Activated T-helper 17 cell treated with anti-CD3 and anti-CD28 coated beads, Interleukin-2, amount 50 U/mL, for 72 hours (primary cell): Measurements from ENCODE around the gene KLK1. TPM values are rescaled to one million over a fixed set of nuclear protein-coding genes. Genes with fewer than 3 reads are reported as not detected.
"Not testable (repeated sequence)": the region's sequence is repeated elsewhere in the genome, so short reads cannot be mapped to it uniquely, and the experiment has no call there.

ENCODE experiments used
- ATAC-seq: fragments of 150-1000 bp; cut with Tn5 transposase; replicated peaks from 2 replicates; pipeline ENCODE4 v1.10.0; 2021; ENCODE audit warnings: mild to moderate bottlenecking, moderate library complexity
- H3K27ac Mint-ChIP-seq: one replicate; pipeline ENCODE4 v1.8.0; 2022; ENCODE audit warnings: mixed read lengths
- H3K27me3 Mint-ChIP-seq: one replicate; pipeline ENCODE4 v1.8.0; 2022; ENCODE audit warnings: mixed read lengths
- H3K36me3 Mint-ChIP-seq: one replicate; pipeline ENCODE4 v1.8.0; 2022; ENCODE audit warnings: low read depth, mild to moderate bottlenecking, mixed read lengths
- H3K4me1 Mint-ChIP-seq: one replicate; pipeline ENCODE4 v1.8.0; 2022; ENCODE audit warnings: mixed read lengths
- H3K4me3 Mint-ChIP-seq: one replicate; pipeline ENCODE4 v1.8.0; 2022; ENCODE audit warnings: mild to moderate bottlenecking, mixed read lengths
- H3K9me3 Mint-ChIP-seq: one replicate; pipeline ENCODE4 v1.8.0; 2022; ENCODE audit warnings: mixed read lengths
- total RNA-seq, 2 donors: library from RNA; stranded (reverse); gene quantifications; one replicate each; pipeline ENCODE4 v1.2.3, GENCODE V29; 2022

Gene KLK1
- total RNA-seq, 2 donors from 2014 or later, result 0.39 to 2.0 TPM

DNA sequence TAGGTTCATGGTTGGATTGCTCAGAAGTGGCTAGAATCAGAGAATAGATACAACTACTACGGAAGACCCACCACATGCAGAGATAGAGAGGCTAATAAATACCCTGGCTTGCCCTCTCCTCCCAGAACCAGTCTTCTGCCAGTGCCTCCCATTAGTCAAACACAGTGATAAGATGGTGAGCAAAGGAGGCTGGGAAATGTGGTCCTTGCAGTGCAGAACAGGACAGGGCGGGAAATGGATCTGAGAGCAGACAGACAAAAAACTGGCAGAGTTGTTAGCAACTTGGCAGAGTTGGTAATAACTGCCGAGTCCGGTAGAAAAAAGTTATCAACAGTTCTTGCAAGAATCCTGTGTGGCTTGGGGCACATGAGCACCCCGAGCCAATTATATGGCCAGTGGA lies 8.7 kb downstream of the KLK1 start:
- peaks cover 41% of the 10 kb centered on the region for H3K27me3 Mint-ChIP-seq
- no peak overlapping the region for H3K27ac Mint-ChIP-seq
- H3K36me3 Mint-ChIP-seq, result no peaks in the 10 kb centered on the region
- no peak for ATAC-seq
- H3K9me3 Mint-ChIP-seq, result no peaks in the 10 kb centered on the region
- peaks cover 26% of the 10 kb centered on the region for H3K4me1 Mint-ChIP-seq
- no peak overlapping the region for H3K4me3 Mint-ChIP-seq

DNA sequence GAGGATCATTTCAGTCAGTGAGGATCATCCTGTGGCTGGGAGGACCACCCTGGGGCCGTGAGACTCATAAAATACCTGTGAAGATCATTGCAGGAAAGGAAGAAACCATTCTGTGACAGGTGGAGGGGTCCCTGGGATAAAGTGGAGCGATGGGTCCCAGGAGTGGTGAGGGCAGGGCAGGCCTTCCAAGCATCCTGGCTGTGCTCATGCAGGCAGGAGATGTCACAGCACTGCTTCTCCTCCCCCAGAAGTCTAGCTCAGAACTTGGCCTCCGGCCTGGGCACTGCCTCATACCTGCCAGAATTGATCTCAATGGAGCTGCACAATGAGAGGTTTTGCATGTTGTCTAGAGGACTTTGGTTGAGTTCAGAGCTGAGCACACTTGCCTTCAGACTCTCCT lies 11.1 kb downstream of the KLK1 start:
- Mint-ChIP-seq H3K9me3 (no peaks in the 10 kb centered on the region), H3K36me3 (no peaks in the 10 kb centered on the region), H3K27ac (no peak overlapping the region), H3K27me3 (peaks cover 27% of the 10 kb centered on the region), H3K4me1 (peaks cover 18% of the 10 kb centered on the region), H3K4me3 (no peak overlapping the region)
- ATAC-seq, result no peak

DNA sequence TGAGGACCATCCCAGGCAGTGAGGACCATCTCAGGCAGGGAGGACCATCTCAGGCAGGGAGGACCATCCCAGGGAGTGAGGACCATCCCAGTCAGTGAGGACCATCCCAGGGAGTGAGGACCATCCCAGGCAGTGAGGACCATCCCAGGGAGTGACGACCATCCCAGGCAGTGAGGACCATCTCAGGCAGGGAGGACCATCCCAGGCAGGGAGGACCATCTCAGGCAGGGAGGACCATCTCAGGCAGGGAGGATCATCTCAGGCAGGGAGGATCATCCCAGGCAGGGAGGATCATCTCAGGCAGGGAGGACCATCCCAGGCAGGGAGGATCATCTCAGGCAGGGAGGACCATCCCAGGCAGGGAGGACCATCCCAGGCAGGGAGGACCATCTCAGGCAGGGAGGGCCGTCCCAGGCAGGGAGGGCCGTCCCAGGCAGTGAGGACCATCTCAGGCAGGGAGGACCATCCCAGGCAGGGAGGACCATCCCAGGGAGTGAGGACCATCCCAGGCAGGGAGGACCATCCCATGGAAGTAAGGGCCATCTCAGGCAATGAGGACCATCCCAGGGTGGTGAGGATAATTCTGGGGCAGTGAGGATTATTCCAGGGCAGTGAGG lies 11.9 kb downstream of the KLK1 start:
- not testable (repeated sequence) for H3K4me3 Mint-ChIP-seq, ATAC-seq, H3K9me3 Mint-ChIP-seq, H3K36me3 Mint-ChIP-seq, H3K27ac Mint-ChIP-seq
- peaks cover 27% of the 10 kb centered on the region for H3K27me3 Mint-ChIP-seq
- H3K4me1 Mint-ChIP-seq, result peaks cover 11% of the 10 kb centered on the region

DNA sequence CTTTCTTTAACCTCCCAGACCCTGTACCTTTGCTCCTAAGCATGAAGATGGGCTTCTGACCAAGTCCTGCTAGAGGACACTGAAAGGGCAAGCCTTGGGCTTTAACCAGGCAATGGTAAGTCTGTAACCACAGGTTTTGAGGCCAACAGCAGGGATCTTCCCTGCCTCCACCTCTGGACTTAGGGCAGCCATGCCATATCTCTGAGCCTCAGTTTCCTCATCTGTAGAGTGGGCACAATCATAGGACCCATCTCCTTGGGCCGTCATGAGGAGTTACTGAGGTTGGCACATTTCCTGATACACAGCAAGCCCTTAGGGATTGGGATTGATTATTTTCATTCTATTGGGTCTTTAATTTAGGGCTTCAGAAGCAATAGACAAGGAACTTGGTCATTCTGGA lies 14.7 kb downstream of the KLK1 start:
- no peaks in the 10 kb centered on the region for H3K9me3 Mint-ChIP-seq
- ATAC-seq, result no peak

DNA sequence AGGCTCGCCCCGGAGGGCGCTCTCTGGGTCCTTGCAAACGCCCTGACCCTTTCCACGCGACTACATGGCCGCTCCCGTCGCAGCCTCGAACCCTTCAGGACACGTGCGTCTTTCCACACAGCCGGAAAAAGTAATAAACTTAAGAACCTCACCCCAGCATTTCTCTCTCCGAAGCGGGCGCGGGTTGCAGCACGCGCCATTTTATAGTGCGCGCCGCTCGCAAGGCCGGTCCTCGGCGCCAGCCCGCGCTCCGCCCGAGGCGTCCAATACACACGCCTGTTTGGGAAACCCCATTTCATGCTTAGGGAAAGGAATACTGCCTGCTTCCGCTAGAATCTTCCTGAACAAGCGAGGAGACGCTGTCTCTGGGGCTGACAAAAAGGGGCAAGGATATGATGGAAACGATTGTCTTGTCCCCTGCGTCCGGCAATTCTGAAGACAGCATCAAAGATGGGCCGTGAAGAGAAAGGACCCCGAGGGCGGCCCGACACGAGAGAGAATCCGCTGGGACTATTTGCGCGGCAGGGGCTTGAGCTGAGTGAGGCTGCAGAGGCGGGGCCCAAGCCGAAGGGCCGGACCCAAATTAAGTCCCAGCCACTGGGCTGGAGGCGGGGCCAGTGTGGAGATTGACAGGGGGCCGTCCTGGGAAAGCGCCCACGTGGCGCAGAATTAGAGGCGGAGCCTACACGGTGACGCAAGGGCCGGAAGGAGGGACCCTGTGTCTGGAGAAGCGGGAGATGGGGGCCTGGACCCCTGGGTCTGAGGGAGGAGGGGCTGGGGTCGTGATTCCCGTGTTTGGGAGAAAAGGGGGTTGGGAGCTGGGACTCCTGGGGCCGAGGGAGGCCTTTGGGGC lies 18.9 kb downstream of the KLK1 start:
- H3K36me3 Mint-ChIP-seq, result peaks cover 54% of the 10 kb centered on the region

More for the DNA sequence above, 14.7 kb downstream of the KLK1 start:
- Mint-ChIP-seq H3K27me3 (peaks cover 9% of the 10 kb centered on the region), H3K4me3 (no peak overlapping the region), H3K36me3 (peaks cover 12% of the 10 kb centered on the region), H3K27ac (no peak overlapping the region), H3K4me1 (peaks cover 12% of the 10 kb centered on the region)

DNA sequence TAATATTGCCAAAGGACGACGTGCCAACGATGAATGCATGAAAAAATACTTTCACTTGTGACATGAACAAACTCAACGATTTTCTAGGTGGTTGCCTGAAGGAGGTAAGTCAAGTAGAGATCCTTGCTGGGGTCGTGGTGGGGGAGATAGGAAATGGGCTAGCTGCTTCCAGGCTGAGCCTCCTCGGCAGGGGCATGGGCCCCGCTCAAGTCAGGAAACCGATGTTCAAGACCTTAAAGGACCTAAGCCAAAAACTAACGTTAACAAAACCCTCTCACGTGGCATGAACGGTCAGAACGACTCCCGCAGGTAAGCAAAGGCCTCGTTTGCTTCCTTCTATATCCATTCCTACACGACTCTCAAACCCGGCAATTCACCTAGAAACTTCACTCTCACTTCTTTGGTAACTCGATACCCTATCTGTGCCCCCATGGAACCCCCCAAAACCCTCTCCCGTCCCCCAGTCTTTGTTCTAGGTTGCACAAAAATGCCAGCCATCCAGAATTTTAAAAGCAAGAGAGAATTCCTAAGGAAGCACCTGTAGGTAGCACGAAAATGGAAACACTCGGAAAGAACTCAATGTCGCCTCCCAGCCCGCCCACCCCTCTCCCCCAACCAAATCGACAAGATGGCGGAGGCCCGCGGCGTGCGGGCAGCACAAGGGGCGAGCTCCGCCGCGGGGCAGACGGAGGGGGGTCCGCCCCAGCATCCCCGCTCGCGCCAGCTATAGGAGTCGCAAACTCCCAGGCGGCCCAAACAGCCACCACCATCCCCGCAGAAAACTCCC lies 19.8 kb downstream of the KLK1 start:
- peak; percentile 8 for ATAC-seq
- H3K27ac Mint-ChIP-seq, result peak overlapping the region; percentile 99
- no peaks in the 10 kb centered on the region for H3K27me3 Mint-ChIP-seq
- no peaks in the 10 kb centered on the region for H3K9me3 Mint-ChIP-seq
- peak overlapping the region; percentile 97 for H3K4me3 Mint-ChIP-seq
- H3K4me1 Mint-ChIP-seq, result peaks cover 7% of the 10 kb centered on the region
- peaks cover 61% of the 10 kb centered on the region for H3K36me3 Mint-ChIP-seq

More for the DNA sequence above, 18.9 kb downstream of the KLK1 start:
- Mint-ChIP-seq H3K4me1 (peaks cover 7% of the 10 kb centered on the region), H3K27me3 (no peaks in the 10 kb centered on the region), H3K4me3 (peak overlapping the region; percentile 97), H3K27ac (peak overlapping the region; percentile 99), H3K9me3 (no peaks in the 10 kb centered on the region)
- ATAC-seq, result peak; percentile 99

DNA sequence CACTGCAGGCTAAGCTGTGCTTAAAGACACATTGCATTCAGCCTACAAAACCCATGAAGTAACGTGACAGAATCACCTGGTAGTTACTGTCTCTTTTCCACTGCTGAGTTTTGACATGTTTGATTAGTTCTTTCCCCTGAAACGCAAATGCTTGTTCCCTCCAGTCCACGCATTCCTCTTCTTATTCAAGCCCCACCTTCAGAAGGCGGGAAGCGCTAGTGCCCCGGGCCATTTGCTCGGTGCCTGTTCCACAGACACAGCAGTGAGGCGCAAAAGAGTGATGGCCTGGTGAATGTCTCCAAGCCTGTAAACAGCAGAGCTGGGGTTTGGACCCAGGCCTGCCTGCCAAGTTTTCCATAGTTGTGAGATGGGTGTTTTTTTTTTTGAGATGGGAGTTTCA lies 22.5 kb downstream of the KLK1 start:
- Mint-ChIP-seq H3K4me3 (no peak overlapping the region), H3K27me3 (no peaks in the 10 kb centered on the region), H3K36me3 (peaks cover 79% of the 10 kb centered on the region), H3K27ac (no peak overlapping the region), H3K9me3 (no peaks in the 10 kb centered on the region), H3K4me1 (peaks cover 4% of the 10 kb centered on the region)
- no peak for ATAC-seq

DNA sequence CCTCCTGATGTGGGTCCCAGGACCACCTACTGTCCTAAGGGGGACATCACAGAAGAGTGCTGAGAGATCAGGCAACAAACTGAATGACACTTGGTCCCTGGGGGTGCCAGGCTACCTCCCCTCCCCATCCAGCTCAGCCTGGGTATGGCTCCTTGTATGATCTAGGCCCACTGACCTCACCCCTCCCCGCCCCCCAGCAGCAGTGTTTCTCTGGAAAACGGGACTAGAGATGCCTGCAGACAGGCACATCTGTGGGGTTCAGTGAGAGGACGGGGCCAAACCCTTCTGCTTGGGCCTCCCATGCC lies 24.1 kb downstream of the KLK1 start:
- Mint-ChIP-seq H3K27ac (no peak overlapping the region), H3K27me3 (no peaks in the 10 kb centered on the region), H3K4me3 (no peak overlapping the region), H3K36me3 (peaks cover 74% of the 10 kb centered on the region), H3K4me1 (no peaks in the 10 kb centered on the region), H3K9me3 (no peaks in the 10 kb centered on the region)
- no peak for ATAC-seq

DNA sequence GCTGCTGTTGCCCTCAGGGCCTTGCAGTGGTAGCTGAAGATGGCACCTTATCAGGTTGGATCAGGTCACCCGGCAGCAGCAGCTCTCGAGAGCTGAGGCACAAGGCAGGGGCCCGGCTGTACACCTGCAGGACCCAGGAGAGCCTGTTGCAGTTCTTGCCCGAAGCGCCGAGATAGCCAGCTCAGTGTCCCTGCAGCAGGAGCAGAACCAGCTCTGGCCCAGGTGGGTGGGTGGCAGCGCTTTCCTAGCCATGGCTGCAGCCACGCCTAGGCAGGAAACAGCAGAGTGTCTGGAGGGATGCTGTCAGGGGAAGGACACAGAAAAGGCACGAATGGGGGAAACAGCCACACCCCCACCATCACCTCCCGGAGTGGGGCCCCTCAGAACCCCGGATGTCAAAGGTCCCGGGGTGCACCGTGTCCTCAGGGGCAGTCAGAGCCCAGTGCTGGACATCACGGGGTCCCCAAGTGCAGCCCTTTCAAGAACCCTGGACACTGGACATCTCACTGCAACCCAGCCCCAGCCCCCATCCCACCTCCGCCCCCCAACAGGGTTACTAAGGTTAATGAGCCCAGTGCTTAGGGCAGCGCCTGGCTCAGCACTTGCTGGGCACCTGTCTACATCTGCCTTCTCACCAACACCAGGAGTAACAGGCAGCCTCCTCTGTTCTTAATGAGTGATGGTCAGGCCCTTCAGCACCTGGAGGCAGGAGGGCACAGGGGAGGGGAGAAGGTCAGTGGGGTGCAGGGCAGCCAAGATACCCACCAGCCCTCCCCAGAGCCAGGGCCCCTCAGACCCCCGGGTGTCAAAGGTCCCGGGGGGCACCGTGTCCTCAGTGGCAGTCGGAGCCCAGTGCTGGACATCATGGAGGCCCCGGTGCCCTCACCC lies 24.7 kb downstream of the KLK1 start:
- Mint-ChIP-seq H3K9me3 (no peaks in the 10 kb centered on the region), H3K27me3 (no peaks in the 10 kb centered on the region), H3K4me1 (no peaks in the 10 kb centered on the region), H3K4me3 (no peak overlapping the region), H3K27ac (no peak overlapping the region), H3K36me3 (peaks cover 68% of the 10 kb centered on the region)
- no peak for ATAC-seq

DNA sequence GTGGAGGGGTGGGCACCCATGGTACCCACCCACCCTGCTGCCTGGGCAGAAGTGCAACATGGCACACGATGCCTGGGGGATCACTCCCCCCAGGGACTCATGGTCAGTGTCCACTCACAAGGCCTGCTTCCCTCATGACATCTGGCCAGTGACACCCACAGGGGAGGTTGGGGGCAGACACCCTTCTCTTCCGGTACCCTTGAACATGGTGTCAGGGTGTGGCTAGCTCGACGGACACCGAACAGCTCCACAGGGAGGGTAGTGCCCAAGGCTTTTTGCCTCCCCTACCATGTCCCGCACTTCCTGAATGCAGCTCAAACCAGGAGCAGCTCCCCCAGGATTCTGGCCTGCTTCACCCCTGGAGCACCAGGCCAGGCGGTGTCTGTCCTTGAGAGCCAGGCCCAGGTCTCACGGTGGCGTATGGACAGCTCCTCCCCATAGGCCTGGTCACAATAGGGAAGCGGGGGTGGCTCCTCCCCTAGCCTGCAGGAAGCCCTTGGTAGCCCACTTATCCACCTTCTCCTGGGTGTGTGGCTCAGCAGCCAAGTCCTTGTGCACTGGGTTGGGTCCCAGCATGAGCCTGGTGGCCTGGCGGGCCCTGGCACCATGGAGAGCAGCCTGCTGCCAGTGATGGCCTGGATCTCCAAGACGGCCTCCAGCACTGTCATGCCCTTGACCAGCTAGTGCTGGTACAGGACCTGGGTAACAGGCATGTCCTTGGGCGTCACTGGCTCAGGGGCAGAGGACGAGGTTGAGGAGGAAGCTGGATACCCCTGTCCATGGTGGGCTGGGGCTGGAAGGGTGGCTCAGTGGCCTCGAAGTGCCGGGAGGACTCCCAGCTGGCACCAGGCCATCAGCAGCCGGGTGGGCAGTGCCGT lies 25.6 kb downstream of the KLK1 start:
- no peak overlapping the region for H3K4me3 Mint-ChIP-seq
- H3K9me3 Mint-ChIP-seq, result no peaks in the 10 kb centered on the region
- H3K4me1 Mint-ChIP-seq, result no peaks in the 10 kb centered on the region
- peaks cover 59% of the 10 kb centered on the region for H3K36me3 Mint-ChIP-seq
- no peak for ATAC-seq
- no peak overlapping the region for H3K27ac Mint-ChIP-seq
- no peaks in the 10 kb centered on the region for H3K27me3 Mint-ChIP-seq

DNA sequence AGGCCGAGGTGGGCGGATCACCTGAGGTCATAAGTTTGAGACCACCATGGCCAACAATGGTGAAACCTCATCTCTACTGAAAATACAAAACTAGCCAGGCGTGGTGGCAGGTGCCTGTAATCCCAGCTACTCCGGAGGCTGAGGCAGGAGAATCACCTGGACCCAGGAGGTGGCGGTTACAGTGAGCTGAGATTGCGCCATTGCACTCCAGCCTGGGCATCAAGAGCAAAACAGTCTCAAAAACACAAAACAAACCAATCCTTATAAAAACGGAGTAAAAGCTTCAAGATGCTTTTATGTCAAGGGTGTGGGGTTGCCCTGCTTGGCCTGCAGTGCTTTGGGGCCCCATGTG lies 26.2 kb downstream of the KLK1 start:
- ATAC-seq, result no peak

DNA sequence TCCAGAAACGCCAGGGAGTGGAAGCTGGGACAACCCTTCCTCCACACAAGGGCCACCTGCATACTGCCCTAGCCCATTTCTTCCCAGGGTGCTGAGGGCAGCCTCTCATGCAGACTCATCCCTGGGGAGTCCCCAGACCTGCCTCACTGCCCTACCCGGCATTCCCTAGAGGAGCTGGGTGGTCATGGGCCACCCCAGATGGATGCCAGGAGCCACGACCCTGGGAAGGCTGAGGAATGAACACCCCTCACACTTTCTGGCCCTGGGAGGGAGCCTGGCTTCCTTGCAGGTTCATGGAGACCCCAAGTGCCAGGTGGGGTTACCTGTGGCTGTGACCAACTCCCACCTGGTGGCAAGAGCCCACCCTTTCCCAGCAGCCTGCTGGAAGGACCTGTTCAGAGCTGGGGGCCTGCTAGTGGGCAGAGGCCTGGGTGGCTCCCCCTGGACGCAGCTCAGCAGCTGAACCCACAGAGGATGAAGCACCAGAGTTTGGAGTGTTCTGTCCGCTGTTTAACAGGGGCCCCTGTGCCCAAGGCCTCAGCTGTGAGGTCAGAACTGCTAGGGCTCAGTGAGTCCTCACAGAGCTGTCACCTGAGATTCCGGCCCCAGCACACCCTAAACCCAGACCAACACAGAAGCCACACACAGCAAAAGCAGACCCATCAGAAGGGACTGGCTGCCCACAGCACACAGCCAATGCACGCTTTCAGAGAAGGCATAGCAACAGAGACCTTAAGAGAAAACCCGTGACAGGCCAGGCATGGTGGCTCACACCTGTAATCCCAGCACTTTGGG lies 26.8 kb downstream of the KLK1 start:
- H3K4me1 Mint-ChIP-seq, result no peaks in the 10 kb centered on the region
- no peak for ATAC-seq
- peaks cover 47% of the 10 kb centered on the region for H3K36me3 Mint-ChIP-seq
- no peak overlapping the region for H3K4me3 Mint-ChIP-seq
- no peaks in the 10 kb centered on the region for H3K9me3 Mint-ChIP-seq
- H3K27ac Mint-ChIP-seq, result no peak overlapping the region
- no peaks in the 10 kb centered on the region for H3K27me3 Mint-ChIP-seq

More for the DNA sequence above, 26.2 kb downstream of the KLK1 start:
- Mint-ChIP-seq H3K4me1 (no peaks in the 10 kb centered on the region), H3K27ac (no peak overlapping the region), H3K36me3 (peaks cover 53% of the 10 kb centered on the region), H3K9me3 (no peaks in the 10 kb centered on the region), H3K4me3 (no peak overlapping the region), H3K27me3 (no peaks in the 10 kb centered on the region)

DNA sequence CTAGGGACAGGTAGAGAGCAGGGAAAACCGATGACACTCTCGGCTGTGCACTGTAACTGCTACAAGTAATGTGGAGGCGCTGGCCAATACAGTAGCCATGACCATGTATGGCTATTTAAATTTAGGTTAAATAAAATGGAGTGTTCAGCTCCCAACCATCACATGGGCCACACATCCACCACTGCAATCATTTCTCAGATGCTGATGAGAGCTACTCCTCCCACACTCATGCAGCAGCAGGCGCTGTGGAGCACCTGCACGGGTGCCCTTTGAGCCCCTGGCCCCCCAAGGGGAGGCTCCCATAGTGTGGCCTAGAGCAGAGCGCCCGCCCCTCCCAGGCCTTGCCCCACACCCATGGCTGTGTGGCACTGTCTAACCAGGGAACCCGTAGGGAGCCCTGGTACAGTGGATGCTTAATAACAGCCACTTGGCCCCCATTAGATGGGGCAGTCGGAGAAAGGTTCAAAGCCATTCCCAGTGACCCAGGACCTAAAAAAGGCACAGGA lies 27.4 kb downstream of the KLK1 start:
- Mint-ChIP-seq H3K27ac (no peak overlapping the region), H3K4me3 (no peak overlapping the region), H3K27me3 (no peaks in the 10 kb centered on the region), H3K9me3 (no peaks in the 10 kb centered on the region), H3K4me1 (no peaks in the 10 kb centered on the region), H3K36me3 (peaks cover 41% of the 10 kb centered on the region)
- ATAC-seq, result peak; percentile 9
